T-cell (primary cell): ENCODE results near the gene CHIA. TPM values are rescaled to one million over a fixed set of nuclear protein-coding genes. Genes with fewer than 3 reads are reported as not detected.
A peak's percentile ranks its signal among the peaks of the same experiment; 100 is the strongest.
"Not testable (repeated sequence)": the region's sequence is repeated elsewhere in the genome, so short reads cannot be mapped to it uniquely, and the experiment has no call there.

Experiments used
- ATAC-seq, 4 experiments: fragments of 200-7000 bp in 3 of 4; fragments of 150-1000 bp in 1 of 4; cut with Tn5 transposase; replicated peaks in 1 of 4; 1 replicate in 3 of 4; 2 replicates in 1 of 4; pipeline ENCODE4 v1.10.0; 2021; ENCODE audit warnings: moderate library complexity in 3 of 4, mild to moderate bottlenecking in 2 of 4, moderate number of reproducible peaks in 1 of 4
- CTCF ChIA-PET, 2 donors: fragments of 300-600 bp; sonication (Branson Sonifier 250); formaldehyde crosslinking; loops; one replicate each; lab custom pipeline; 2022; ENCODE audit warnings: antibody characterized with exemption in 2 of 2; lab: Charles Lee
- POLR2A ChIA-PET, 2 donors: fragments of 300-600 bp; sonication (Branson Sonifier 250); formaldehyde crosslinking; loops; one replicate each; lab custom pipeline; 2022; ENCODE audit warnings: antibody characterized with exemption in 2 of 2; lab: Charles Lee
- DNase-seq, 35 experiments: peaks; one replicate each; pipeline versions ENCODE4 v3.0.0 to v3.0.0-alpha.2; 2013 to 2023
- H3K27ac ChIP-seq: one replicate; pipeline ENCODE4 v1.5.1; 2013; ENCODE audit warnings: low read length
- H3K27me3 ChIP-seq, 2 experiments: replicated peaks in 1 of 2; 1 replicate in 1 of 2; 2 replicates in 1 of 2; pipeline versions ENCODE4 v1.6.1 to v1.7.0; 2013; ENCODE audit warnings: low read length in 1 of 2, mixed read lengths in 1 of 2; ENCODE audit not compliant: control insufficient read depth in 2 of 2, insufficient read depth in 2 of 2; ENCODE audit errors: extremely low read depth in 1 of 2
- H3K36me3 ChIP-seq, 2 donors: 1 replicate in 1 of 2; 2 replicates in 1 of 2; pipeline versions ENCODE4 v1.6.1 to v1.7.0; 2013; ENCODE audit warnings: low read length in 1 of 2; ENCODE audit not compliant: control insufficient read depth in 2 of 2, insufficient read depth in 1 of 2; ENCODE audit errors: extremely low read depth in 1 of 2
- H3K4me1 ChIP-seq, 2 experiments: 1 replicate in 1 of 2; 2 replicates in 1 of 2; pipeline versions ENCODE4 v1.6.1 to v1.7.0; 2013; ENCODE audit warnings: low read length in 2 of 2, mixed read lengths in 1 of 2; ENCODE audit not compliant: insufficient read depth in 2 of 2, control insufficient read depth in 1 of 2; ENCODE audit errors: extremely low read depth in 1 of 2
- H3K4me3 ChIP-seq, 2 donors: 1 replicate in 1 of 2; 2 replicates in 1 of 2; pipeline versions ENCODE4 v1.5.1 to v1.7.0; 2013; ENCODE audit warnings: mild to moderate bottlenecking in 2 of 2, low read length in 1 of 2, moderate library complexity in 1 of 2; ENCODE audit not compliant: control insufficient read depth in 1 of 2; ENCODE audit errors: extremely low read depth in 1 of 2
- H3K9me3 ChIP-seq: 2 replicates; pipeline ENCODE4 v1.7.0; 2013
- H3K27ac Mint-ChIP-seq, 2 donors: one replicate each; pipeline ENCODE4 v1.8.0; 2020 to 2021; ENCODE audit warnings: mild to moderate bottlenecking in 2 of 2, mixed read lengths in 2 of 2
- H3K27me3 Mint-ChIP-seq, 2 donors: one replicate each; pipeline ENCODE4 v1.8.0; 2021 to 2022; ENCODE audit warnings: mixed read lengths in 2 of 2
- H3K36me3 Mint-ChIP-seq: one replicate; pipeline ENCODE4 v1.8.0; 2021; ENCODE audit warnings: mixed read lengths
- H3K4me1 Mint-ChIP-seq, 3 donors: one replicate each; pipeline ENCODE4 v1.8.0; 2020 to 2022; ENCODE audit warnings: mixed read lengths in 3 of 3, mild to moderate bottlenecking in 1 of 3
- H3K4me3 Mint-ChIP-seq, 3 donors: one replicate each; pipeline ENCODE4 v1.8.0; 2020 to 2022; ENCODE audit warnings: mild to moderate bottlenecking in 3 of 3, mixed read lengths in 3 of 3, moderate library complexity in 3 of 3
- H3K9me3 Mint-ChIP-seq, 3 donors: one replicate each; pipeline ENCODE4 v1.8.0; 2020 to 2022; ENCODE audit warnings: mixed read lengths in 3 of 3
- WGBS: methylation state at CpG from one replicate; pipeline ENCODE4 v1.1.5; 2013; ENCODE audit warnings: missing lambda C conversion rate; ENCODE audit not compliant: insufficient coverage; 5-methylcytosine and 5-hydroxymethylcytosine counted together
- total RNA-seq, 35 experiments: library from RNA in 6 of 35; stranded (reverse) in 6 of 35; fragments of 120-200 nt in 1 of 35; gene quantifications; one replicate each; pipeline versions ENCODE4 v1.2.1 to v1.2.4 and lab custom pipeline; 2013 to 2026

The CHIA gene
- total RNA-seq, 5 donors from 2014 or later (not counting 1 experiment from before 2014, with no cell fraction given) = not detected

GRCh38 chr1:111351700-111352099, 61.0 kb downstream of the CHIA start:
- Histone ChIP-seq H3K4me3 (no peak overlapping the region), H3K36me3 (no peaks in the 10 kb centered on the region), H3K4me1 (peaks cover 2 to 4% of the 10 kb centered on the region in 2 experiments), H3K27ac (no peak overlapping the region), H3K27me3 (no peaks in the 10 kb centered on the region), H3K9me3 (no peaks in the 10 kb centered on the region)
- Mint-ChIP-seq H3K4me3 (no peak overlapping the region), H3K36me3 (no peaks in the 10 kb centered on the region), H3K27ac (no peak overlapping the region), H3K27me3 (no peaks in the 10 kb centered on the region), H3K9me3 (no peaks in the 10 kb centered on the region), H3K4me1 (peaks cover 31 to 41% (median 38%) of the 10 kb centered on the region in 3 donors)
- no peak for DNase-seq
- CTCF ChIA-PET = no interaction called here
- POLR2A ChIA-PET = no interaction called here
- ATAC-seq = no peak

- Histone ChIP-seq H3K27ac (no peak overlapping the region), H3K36me3 (no peaks in the 10 kb centered on the region), H3K27me3 (no peaks in the 10 kb centered on the region), H3K4me1 (peaks cover 0 to 4% of the 10 kb centered on the region in 2 experiments), H3K9me3 (no peaks in the 10 kb centered on the region), H3K4me3 (no peak overlapping the region)
- H3K27ac Mint-ChIP-seq = peak overlapping the region; percentile 90 to 91
- ChIA-PET CTCF (no interaction called here), POLR2A (no interaction called here)
- H3K27me3 Mint-ChIP-seq = no peaks in the 10 kb centered on the region
- no peaks in the 10 kb centered on the region for H3K9me3 Mint-ChIP-seq
- no peak overlapping the region for H3K4me3 Mint-ChIP-seq
- H3K4me1 Mint-ChIP-seq = peaks cover 16 to 27% (median 25%) of the 10 kb centered on the region in 3 donors
- ATAC-seq = peak; percentile 55 to 82 (median 60)
- DNase-seq = no peak
- no peaks in the 10 kb centered on the region for H3K36me3 Mint-ChIP-seq
These were observed 63.9 kb downstream of the CHIA start for GRCh38 chr1:111354584-111354983.

GRCh38 chr1:111358964-111359363, 68.3 kb downstream of the CHIA start:
- no peak for ATAC-seq

GRCh38 chr1:111359376-111359775, 68.7 kb downstream of the CHIA start:
- CTCF ChIA-PET = no interaction called here
- Mint-ChIP-seq H3K4me1 (peaks cover 13 to 20% (median 18%) of the 10 kb centered on the region in 3 donors), H3K4me3 (no peak overlapping the region), H3K27me3 (peaks cover 0 to 3% of the 10 kb centered on the region in 2 donors), H3K27ac (no peak overlapping the region), H3K9me3 (no peaks in the 10 kb centered on the region), H3K36me3 (no peaks in the 10 kb centered on the region)
- H3K27ac ChIP-seq = no peak overlapping the region
- H3K4me1 ChIP-seq = peaks cover 0 to 2% of the 10 kb centered on the region in 2 experiments
- H3K27me3 ChIP-seq = no peaks in the 10 kb centered on the region
- POLR2A ChIA-PET = no interaction called here
- no peak overlapping the region for H3K4me3 ChIP-seq
- H3K9me3 ChIP-seq = no peaks in the 10 kb centered on the region
- DNase-seq = no peak
- 88% methylated on average over 2 of the region's 3 CpGs for WGBS
- no peak for ATAC-seq
- H3K36me3 ChIP-seq = no peaks in the 10 kb centered on the region

More at GRCh38 chr1:111358964-111359363, 68.3 kb downstream of the CHIA start:
- Mint-ChIP-seq H3K4me1 (peaks cover 16 to 24% (median 23%) of the 10 kb centered on the region in 3 donors), H3K27ac (no peak overlapping the region), H3K9me3 (no peaks in the 10 kb centered on the region), H3K4me3 (no peak overlapping the region), H3K27me3 (peaks cover 0 to 2% of the 10 kb centered on the region in 2 donors), H3K36me3 (no peaks in the 10 kb centered on the region)
- Histone ChIP-seq H3K4me1 (peaks cover 0 to 4% of the 10 kb centered on the region in 2 experiments), H3K27ac (no peak overlapping the region), H3K27me3 (no peaks in the 10 kb centered on the region), H3K9me3 (no peaks in the 10 kb centered on the region), H3K36me3 (no peaks in the 10 kb centered on the region), H3K4me3 (no peak overlapping the region)
- CTCF ChIA-PET = interaction anchor here in 1 of 2 donors (0.6 kb wide), 1 partner anchor 333 kb away, joined by 3 read pairs; no protein-coding TSS in a partner anchor
- no CpG with 5 or more reads among the region's 2 CpGs for WGBS
- no peak for DNase-seq
- POLR2A ChIA-PET = interaction anchor here in 1 of 2 donors (0.6 kb wide), 1 partner anchor 180 kb away, joined by 3 read pairs; no protein-coding TSS in a partner anchor

- H3K36me3 ChIP-seq, H3K27me3 Mint-ChIP-seq, ATAC-seq, H3K4me3 ChIP-seq, H3K27ac ChIP-seq, POLR2A ChIA-PET, H3K4me1 ChIP-seq, CTCF ChIA-PET, H3K4me3 Mint-ChIP-seq, H3K27me3 ChIP-seq, DNase-seq, H3K27ac Mint-ChIP-seq, H3K9me3 ChIP-seq, H3K36me3 Mint-ChIP-seq, H3K9me3 Mint-ChIP-seq: not testable (repeated sequence)
- H3K4me1 Mint-ChIP-seq = peaks cover 5 to 12% (median 10%) of the 10 kb centered on the region in 3 donors
- no CpG with 5 or more reads among the region's 4 CpGs for WGBS
These were observed 69.6 kb downstream of the CHIA start for GRCh38 chr1:111360257-111360656.

GRCh38 chr1:111361761-111362160, 71.1 kb downstream of the CHIA start:
- ChIA-PET CTCF (no interaction called here), POLR2A (no interaction called here)
- H3K27me3 ChIP-seq = peaks cover 0 to 4% of the 10 kb centered on the region in 2 experiments
- ATAC-seq (no peak), DNase-seq (no peak)
- WGBS = 77% methylated on average over 6 of the region's 9 CpGs
- Mint-ChIP-seq H3K27me3 (peaks cover 8 to 16% of the 10 kb centered on the region in 2 donors), H3K27ac (no peak overlapping the region), H3K4me1 (no peaks in the 10 kb centered on the region), H3K9me3 (no peaks in the 10 kb centered on the region), H3K4me3 (no peak overlapping the region), H3K36me3 (no peaks in the 10 kb centered on the region)
- H3K4me3 ChIP-seq = no peak overlapping the region
- H3K36me3 ChIP-seq = no peaks in the 10 kb centered on the region
- no peaks in the 10 kb centered on the region for H3K4me1 ChIP-seq
- H3K9me3 ChIP-seq = no peaks in the 10 kb centered on the region
- H3K27ac ChIP-seq = no peak overlapping the region

GRCh38 chr1:111364690-111365089, 74.0 kb downstream of the CHIA start:
- ChIA-PET CTCF (no interaction called here), POLR2A (no interaction called here)
- H3K4me3 ChIP-seq = no peak overlapping the region
- H3K4me1 ChIP-seq = no peaks in the 10 kb centered on the region
- Mint-ChIP-seq H3K4me3 (no peak overlapping the region), H3K27me3 (peaks cover 18 to 29% of the 10 kb centered on the region in 2 donors), H3K4me1 (no peaks in the 10 kb centered on the region), H3K36me3 (no peaks in the 10 kb centered on the region), H3K9me3 (no peaks in the 10 kb centered on the region), H3K27ac (no peak overlapping the region)
- no peaks in the 10 kb centered on the region for H3K9me3 ChIP-seq
- 58% methylated on average over 2 of the region's 4 CpGs for WGBS
- no peak for ATAC-seq
- H3K36me3 ChIP-seq = no peaks in the 10 kb centered on the region
- H3K27ac ChIP-seq = no peak overlapping the region
- DNase-seq = no peak
- peaks cover 0 to 19% of the 10 kb centered on the region in 2 experiments for H3K27me3 ChIP-seq
